T-helper 1 cell (primary cell): ENCODE data around the gene CHSY1.
A peak's percentile ranks its signal among the peaks of the same experiment; 100 is the strongest.

Experiments
- DNase-seq, 5 donors: peaks; one replicate each; pipeline ENCODE4 v3.0.0-alpha.2; 2012 to 2020

CHSY1 gene

GRCh38 chr15:101148881-101149664 is 102.8 kb downstream of the CHSY1 start:
- DNase-seq = no peak

DNA sequence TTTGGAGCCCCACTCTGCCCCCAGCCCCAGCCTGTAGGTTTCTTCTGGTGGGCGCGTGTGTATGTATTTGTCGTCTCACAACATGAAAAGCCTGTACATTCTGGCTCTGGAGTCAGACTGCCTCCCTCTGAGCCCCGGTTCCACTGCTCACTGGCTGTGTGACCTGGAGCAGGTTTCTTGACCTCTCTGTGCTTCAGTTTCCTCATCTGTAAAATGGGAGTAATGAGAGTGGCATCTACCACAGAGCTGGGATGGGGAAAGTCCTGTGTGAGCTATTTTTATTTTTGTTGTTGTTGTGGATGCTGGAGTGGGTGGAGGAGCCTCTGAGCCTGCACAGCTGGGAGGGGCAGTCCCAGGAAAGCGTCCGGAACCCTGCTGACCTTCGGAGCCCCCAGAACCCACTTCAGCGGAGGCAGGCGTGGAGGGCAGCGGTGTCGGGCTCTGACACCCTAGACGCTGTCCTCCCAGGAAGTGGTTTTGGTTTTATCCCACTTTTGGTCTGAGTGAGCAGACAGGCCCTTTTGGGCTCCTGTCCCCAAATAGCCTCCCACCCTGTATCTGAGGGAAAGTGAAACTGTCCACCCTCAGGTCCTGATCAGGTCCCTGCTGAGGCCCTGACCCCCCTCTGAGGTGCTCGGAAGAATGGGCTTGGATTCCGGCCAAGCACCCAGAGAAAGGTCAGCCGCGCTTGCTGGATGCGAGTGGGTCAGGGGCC is 103.5 kb downstream of the CHSY1 start:
- no peak for DNase-seq

DNA sequence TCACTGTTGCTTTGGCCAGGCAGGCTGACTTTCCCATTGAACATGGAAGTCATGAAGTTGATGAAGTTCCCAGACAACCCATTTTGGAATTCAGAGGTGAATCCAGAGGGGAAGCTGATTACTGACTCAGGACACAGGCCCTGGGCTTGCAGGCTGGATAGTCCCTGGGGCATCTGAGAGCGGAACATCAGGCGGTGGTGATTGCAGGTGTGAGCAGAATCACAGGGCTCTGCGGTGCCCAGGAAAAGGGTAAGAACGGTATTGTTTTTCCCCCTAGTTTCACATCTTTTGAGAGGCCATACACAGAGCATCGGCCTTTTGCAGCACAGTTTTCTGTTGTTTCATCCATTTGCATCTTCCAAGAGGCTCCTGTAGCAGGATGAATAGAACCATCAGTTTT is 104.7 kb downstream of the CHSY1 start:
- no peak for DNase-seq

DNA sequence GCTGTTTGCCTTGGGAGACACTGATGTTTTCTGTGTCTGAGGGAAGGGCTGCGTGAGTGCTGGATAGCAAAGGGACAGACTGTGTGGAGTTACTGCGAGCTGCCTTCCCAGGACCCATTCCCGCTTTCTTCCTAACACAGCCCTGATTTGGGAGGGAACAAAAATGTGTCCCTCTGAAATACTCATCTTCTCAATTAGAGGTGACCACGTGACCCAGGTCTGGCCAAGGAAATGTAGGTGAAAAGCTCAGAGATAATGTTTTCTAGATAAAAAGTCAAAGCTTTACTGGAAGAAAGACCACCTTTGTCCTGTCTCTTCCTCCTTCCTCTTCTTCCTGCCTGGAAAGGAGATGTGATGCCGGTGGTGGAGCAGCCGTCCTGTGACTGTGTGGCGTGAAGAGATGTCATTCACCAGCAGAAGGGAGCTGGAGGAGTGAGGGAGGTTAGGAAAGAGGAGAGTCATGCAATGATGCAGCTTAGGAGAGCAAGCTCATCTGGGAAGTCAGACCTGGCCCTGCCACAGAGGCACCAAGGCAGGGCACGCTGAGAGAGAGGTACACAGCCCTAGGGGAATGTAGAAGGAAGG is 105.6 kb downstream of the CHSY1 start:
- no peak for DNase-seq

DNA sequence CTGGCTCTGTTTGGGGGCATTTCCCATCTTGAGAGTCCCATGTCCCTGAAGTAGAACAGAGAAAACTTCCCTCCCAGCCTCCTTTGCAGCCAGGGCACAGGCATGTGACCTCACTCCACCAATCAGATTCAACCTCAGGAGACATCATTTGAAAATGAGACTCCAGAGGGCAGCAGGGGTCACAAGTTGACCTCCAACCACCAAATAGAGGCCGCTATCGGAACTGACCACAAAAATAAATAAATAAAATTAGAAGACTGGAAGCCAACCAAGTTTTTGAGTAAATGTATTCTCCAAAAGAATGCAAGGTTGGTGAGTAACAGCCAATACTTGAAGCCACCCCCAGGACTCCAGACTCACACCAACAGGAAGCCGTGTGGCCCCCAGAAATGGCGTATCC is 106.5 kb downstream of the CHSY1 start:
- DNase-seq = no peak

GRCh38 chr15:101143321-101143720 is 108.5 kb downstream of the CHSY1 start:
- DNase-seq = no peak

GRCh38 chr15:101142711-101143110 is 109.1 kb downstream of the CHSY1 start:
- DNase-seq = no peak

DNA sequence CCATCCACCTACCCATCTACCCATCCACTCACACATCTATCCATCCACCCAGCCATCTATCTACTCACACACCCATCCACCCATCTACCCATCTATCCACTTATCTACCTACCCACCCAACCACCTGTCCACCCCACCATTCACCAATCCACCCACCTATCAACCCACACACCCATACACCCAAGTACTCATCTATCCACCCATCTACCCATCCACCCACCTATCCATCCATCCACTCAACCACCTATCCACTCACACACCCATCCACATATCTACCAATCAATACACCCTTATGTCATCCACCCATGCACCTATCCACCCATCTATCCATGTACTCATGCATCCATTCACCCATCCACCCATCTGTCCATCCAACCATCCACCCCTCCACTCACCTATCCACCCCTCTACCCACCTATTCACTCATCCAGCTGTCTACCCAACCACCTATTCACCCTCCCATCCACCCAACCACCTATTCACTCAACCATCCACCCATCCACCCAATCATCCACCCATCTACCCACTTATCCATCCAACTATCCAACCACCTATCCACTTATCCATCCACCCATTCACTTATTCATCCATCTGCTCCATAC is 109.8 kb downstream of the CHSY1 start:
- DNase-seq = no peak

DNA sequence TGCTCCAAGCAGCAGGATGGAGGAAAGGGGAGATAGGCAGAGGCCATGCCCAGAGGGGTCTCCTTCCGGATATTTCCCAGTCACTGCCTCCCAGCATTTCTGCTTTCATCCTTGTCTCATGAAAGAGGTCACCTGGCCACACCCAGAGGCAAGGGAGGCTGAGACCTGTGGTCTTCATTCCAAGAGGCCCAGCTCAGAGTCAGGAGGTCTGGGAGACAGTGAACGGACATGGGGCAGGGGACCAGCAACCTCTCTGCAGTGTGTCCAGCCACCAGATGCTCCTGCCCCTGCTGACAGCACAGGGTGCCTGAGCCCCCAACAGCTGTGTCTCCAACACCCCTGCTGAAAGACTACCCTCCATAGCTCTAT is 111.2 kb downstream of the CHSY1 start:
- no peak for DNase-seq

DNA sequence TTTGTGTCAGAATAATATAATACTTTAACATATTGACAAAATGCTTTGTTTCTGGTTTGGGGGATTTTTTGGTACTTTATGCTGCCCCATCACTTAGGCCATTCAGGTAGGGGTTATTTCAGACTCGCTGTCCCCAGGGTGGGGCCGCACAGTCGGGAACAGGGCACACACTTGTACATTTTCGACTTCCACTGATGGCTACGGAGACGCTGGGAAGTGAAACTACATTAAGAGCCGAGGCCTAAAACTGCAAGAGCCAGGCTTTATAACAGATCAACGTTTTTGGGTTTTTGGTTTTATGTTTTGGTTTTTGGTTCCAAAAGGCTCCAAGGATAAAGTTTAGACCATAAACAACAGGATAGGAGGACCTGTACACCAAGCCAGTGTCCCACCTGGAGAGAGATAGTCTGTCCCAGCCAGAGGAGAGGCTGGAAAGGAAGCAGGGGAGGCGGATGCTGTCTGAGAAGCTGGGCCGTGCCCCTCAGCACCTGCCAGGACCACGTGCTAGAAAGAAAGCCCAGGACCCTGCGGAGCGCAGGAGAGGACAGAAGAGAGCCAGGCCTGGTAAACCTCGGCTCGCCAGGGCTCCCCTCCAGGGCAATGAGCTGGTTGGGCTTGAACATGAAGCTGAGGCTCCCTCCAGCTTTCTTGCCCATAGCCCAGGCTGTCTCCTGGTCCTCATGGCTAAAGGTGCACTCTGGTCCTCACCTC is 111.7 kb downstream of the CHSY1 start:
- no peak for DNase-seq

- no peak for DNase-seq
Observed at GRCh38 chr15:101138913-101139880, 112.7 kb downstream of the CHSY1 start.

DNA sequence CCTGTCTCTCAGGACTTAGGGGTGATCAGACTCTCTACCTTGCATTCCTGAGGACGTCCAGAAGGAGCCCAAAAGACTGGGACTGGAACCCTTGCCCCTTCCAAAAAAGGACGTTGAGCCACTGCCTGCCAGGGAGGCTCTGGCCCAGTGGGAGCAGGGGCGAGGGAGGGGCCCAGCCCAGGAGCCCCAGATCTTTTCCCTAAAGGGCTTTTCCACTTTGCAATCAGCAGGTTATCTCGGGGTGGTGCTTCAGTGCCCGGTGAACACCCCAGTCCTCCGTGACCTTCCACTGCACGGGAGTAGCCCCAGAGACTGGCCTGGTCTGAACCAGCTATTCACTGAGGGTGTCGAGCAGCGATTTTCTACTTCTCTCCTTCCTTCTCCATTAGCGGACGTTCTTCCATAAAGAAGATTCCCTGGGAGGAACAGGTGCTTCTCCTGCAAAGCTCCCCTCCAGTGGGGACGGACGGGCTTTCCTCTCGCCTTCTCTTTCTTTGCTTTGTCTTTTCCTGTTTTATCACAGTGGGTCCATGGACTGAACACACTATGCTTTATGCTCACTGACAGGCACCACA is 113.7 kb downstream of the CHSY1 start:
- no peak for DNase-seq

- DNase-seq = peak in 1 of 5 donors; percentile 63
Observed at GRCh38 chr15:101137312-101137940, 114.4 kb downstream of the CHSY1 start.

DNA sequence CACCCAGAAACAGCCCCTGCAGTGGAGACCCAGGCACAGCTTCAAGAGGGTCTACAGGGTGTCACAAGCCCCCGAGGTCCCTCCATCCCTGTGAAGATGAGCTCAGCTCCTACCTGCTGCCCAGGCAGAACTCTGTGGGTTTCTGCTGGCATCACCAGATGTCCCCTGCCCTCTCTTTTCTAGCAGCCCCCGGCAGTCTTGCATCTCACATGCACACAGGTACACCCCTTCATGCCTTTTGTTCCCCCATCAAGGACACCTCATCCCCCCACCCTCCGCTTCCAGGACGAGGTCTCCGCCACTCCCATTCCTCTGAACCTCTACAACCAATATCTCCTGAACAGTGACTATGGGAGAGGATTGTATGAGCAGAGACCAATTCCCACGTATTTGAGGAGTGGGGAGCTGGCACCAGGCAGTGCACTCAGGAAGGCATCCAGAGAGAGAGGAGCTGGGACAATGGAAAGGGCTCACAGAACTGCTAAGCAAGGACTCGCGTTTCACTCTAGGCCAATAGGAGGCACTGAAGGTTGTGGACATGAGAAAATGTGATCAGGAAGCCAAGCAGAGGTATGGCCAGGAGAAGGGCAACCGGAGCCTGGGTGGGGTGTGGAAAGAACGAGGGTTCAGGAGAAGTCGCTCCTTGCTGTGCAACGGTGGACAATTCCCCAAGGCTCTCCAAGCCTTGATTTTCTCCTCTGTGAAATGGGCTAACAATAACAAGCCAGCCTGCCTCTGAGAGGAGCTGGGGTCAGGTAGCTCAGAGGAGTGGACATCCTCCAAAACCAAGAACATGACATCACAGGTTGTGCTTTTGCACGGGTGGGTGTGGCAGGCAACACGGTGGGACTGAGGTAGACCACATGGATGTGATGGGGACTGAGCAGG is 115.2 kb downstream of the CHSY1 start:
- no peak for DNase-seq

DNA sequence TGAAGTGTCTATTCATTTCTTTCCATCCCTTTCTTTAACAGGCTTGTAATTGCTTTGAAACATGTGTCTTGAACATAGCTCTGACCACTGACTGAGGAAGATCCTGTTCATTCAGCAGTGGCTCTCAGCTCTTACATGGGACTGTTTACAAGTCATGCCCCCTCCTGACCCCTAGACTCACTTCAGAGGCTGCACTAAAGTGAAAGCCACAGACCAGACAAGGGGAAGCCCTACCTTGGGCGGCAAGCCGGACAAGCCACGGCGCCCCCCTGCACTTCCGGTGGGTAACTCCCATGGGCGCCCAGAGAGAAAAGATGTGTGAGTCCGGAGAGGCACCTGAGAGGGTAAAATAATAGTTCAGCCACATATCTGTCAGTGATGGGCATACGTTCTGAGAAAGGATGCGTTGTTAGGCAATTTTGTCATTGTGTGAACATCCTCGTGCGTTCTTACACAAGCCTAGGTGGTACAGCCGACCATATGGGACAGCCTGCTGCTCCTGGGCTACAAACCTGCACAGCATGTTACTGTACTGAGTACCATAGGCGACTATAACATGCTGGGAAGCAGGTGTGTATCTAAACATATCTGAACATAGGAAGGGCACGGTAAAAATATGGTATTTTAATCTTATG is 116.2 kb downstream of the CHSY1 start:
- DNase-seq = peak in 1 of 5 donors; percentile 18

- DNase-seq = no peak
Observed at GRCh38 chr15:101134780-101135179, 117.1 kb downstream of the CHSY1 start.

DNA sequence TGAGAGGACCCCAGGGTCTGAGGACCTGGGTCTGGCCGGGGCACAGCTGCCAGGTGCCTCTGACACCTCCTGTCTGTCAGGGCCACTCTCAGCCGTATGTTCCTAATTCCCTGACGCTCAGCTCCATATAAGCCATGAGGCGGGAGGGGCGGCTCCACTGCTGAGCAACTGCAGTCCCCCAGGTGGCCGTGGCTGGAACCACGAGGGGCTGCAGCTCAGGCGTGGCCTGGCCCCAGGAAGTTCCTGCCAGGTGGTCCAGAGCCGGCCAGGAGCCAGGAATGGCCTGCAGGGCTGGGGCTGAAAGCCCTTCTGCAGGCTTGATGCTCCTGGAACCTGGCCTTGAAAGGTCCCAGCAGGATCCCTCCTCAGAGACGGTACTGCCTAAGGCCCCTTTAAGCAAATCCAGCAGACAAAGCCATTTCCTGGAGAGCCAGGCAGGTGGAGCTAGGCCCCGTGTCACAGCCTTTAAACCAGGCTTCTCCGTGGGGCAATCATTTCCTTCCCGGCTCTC is 118.0 kb downstream of the CHSY1 start:
- no peak for DNase-seq

DNA sequence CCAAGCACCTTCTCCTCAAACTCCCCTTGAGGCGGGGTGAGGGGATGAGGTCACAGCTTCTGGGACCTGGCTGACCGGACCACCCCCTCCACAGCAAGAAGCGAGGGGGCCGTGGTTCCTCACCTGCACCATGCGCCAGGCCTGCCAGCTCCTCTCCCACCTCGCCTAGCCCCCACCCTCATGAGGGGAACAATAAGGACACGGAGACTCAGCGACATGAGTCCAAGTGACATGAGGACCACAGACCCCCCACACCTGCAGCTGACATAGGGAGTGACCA is 118.7 kb downstream of the CHSY1 start:
- DNase-seq = no peak
